ENCODE data around the gene FNDC3A.

- no peak for TF ChIP-seq CTCF (IDR thresholded peaks at IDR 0.05; ENCODE audit: low read depth, low read length)
- TF ChIP-seq POLR2A (IDR thresholded peaks at IDR 0.05; ENCODE audit: extremely low read depth, insufficient read length), result no peak
Observed at GRCh38 chr13:49044008-49044407, 68.3 kb downstream of the FNDC3A start.

Measured in NB4 (cell line).